Transverse colon (tissue), 4 donors: ENCODE measurements around the gene SLC2A13. TPM values are rescaled to one million over a fixed set of nuclear protein-coding genes. Genes with fewer than 3 reads are reported as not detected.

Experiments used
- DNase-seq: peaks from one replicate; pipeline ENCODE4 v3.0.0-alpha.2; 2019
- H3K27ac ChIP-seq, 4 donors: fragments of 200-600 bp; sonication (generic); 2 replicates each; pipeline ENCODE4 v1.5.1; 2016 to 2018; ENCODE audit warnings: inconsistent platforms in 4 of 4
- H3K27me3 ChIP-seq: fragments of 200-600 bp; sonication (generic); 2 replicates; pipeline ENCODE4 v1.5.1; 2017; ENCODE audit warnings: inconsistent platforms
- H3K36me3 ChIP-seq, 4 donors: fragments of 200-600 bp; sonication (generic); 2 replicates each; pipeline ENCODE4 v1.5.1; 2017 to 2019; ENCODE audit warnings: inconsistent platforms in 4 of 4
- H3K4me1 ChIP-seq, 4 donors: fragments of 200-600 bp; sonication (generic); 2 replicates each; pipeline ENCODE4 v1.5.1; 2017 to 2020; ENCODE audit warnings: inconsistent platforms in 4 of 4
- H3K4me3 ChIP-seq, 4 donors: fragments of 200-600 bp; sonication (generic); 1 replicate in 1 of 4; 2 replicates in 3 of 4; pipeline versions ENCODE4 v1.5.1 to v1.6.1; 2017 to 2019; ENCODE audit warnings: inconsistent platforms in 4 of 4
- H3K9me3 ChIP-seq, 2 donors: fragments of 200-600 bp; sonication (generic); 2 replicates each; pipeline ENCODE4 v1.5.1; 2017 to 2019; ENCODE audit warnings: inconsistent platforms in 2 of 2
- CTCF ChIP-seq, 5 experiments: fragments of 200-600 bp in 3 of 5; fragments of 450-650 bp in 2 of 5; sonication (generic) in 3 of 5; IDR thresholded peaks; 1 replicate in 2 of 5; 2 replicates in 3 of 5; pipeline ENCODE4 v1.5.1; 2016 to 2017; ENCODE audit warnings: antibody characterized with exemption in 5 of 5, inconsistent platforms in 3 of 5, mild to moderate bottlenecking in 2 of 5, moderate library complexity in 1 of 5
- EP300 ChIP-seq: sonication (generic); formaldehyde crosslinking; IDR thresholded peaks from one replicate; pipeline ENCODE4 v1.6.1; 2017; ENCODE audit warnings: antibody characterized with exemption, low read depth
- POLR2A ChIP-seq: fragments of 450-650 bp; IDR thresholded peaks from one replicate; pipeline ENCODE4 v1.6.1; 2016; ENCODE audit warnings: antibody characterized with exemption, mild to moderate bottlenecking, moderate library complexity
- POLR2AphosphoS5 ChIP-seq, 3 donors: sonication (generic); formaldehyde crosslinking; IDR thresholded peaks; one replicate each; pipeline ENCODE4 v1.6.1; 2016; ENCODE audit warnings: antibody characterized with exemption in 3 of 3
- WGBS, 2 donors: methylation state at CpG; one replicate each; pipeline ENCODE4 v1.1.5; 2018; ENCODE audit warnings: low coverage in 1 of 2; 5-methylcytosine and 5-hydroxymethylcytosine counted together
- in situ Hi-C, 4 donors: fragments of 200-750 bp; cut with MboI; loops; one replicate each; pipeline versions ENCODE4 v1.15.0 to v1.15.1; 2017; ENCODE audit warnings: low sequenced_read_pairs in 3 of 4, low pct_ligation_motif_present in 1 of 4, low pct_unique_long_range_greater_than_20kb in 1 of 4
- intact Hi-C: fragments of 100-400 bp; cut with DNase I; formaldehyde crosslinking; loops from one replicate; pipeline ENCODE4 v1.15.1; 2023; ENCODE audit warnings: low total_unique reads
- total RNA-seq, 4 donors: library from RNA; depleted of rRNA; stranded (reverse); fragments of >200 nt; gene quantifications; one replicate each; pipeline ENCODE4 v1.1.0, GENCODE V29; 2016

Gene SLC2A13
- total RNA-seq, 4 donors from 2014 or later, result 31.8 to 70.7 (median 46.8) TPM

GRCh38 chr12:40123496-40123895 is 17.6 kb upstream of the SLC2A13 start:
- intact Hi-C loops, result no loop called here
- Histone ChIP-seq H3K36me3 (no peaks in the 10 kb centered on the region), H3K27me3 (no peaks in the 10 kb centered on the region), H3K27ac (no peak overlapping the region), H3K4me1 (no peaks in the 10 kb centered on the region), H3K9me3 (no peaks in the 10 kb centered on the region), H3K4me3 (no peak overlapping the region)
- no peak for TF ChIP-seq CTCF (IDR thresholded peaks at IDR 0.05)
- no peak for TF ChIP-seq EP300
- no peak for TF ChIP-seq POLR2A
- no peak for TF ChIP-seq POLR2AphosphoS5 (IDR thresholded peaks at IDR 0.05)
- in situ Hi-C loops, result loop anchor here in 2 of 4 donors (25.0 kb wide), 1 partner anchor 361 kb away; no protein-coding TSS in a partner anchor
- 96 to 100% methylated on average over 1 of the region's 1 CpG for WGBS, 2 donors
- no peak for DNase-seq

GRCh38 chr12:40122842-40123241 is 17.0 kb upstream of the SLC2A13 start:
- no peaks in the 10 kb centered on the region for H3K27me3 ChIP-seq
- in situ Hi-C loops, result loop anchor here in 2 of 4 donors (25.0 kb wide), 1 partner anchor 361 kb away; no protein-coding TSS in a partner anchor
- TF ChIP-seq EP300 (no peak), CTCF (IDR thresholded peaks at IDR 0.05) (no peak)
- no peak overlapping the region for H3K27ac ChIP-seq
- no peaks in the 10 kb centered on the region for H3K36me3 ChIP-seq
- intact Hi-C loops, result no loop called here
- H3K4me3 ChIP-seq, result no peak overlapping the region
- DNase-seq, result no peak
- 67% methylated on average over 1 of the region's 1 CpG; no CpG with 5 or more reads in 1 of the 2 donors for WGBS, 2 donors
- H3K9me3 ChIP-seq, result no peaks in the 10 kb centered on the region
- no peaks in the 10 kb centered on the region for H3K4me1 ChIP-seq

- no peak for DNase-seq
- TF ChIP-seq EP300 (no peak), POLR2A (no peak), CTCF (IDR thresholded peaks at IDR 0.05) (no peak), POLR2AphosphoS5 (IDR thresholded peaks at IDR 0.05) (no peak)
- no peaks in the 10 kb centered on the region for H3K4me1 ChIP-seq
- no peaks in the 10 kb centered on the region for H3K9me3 ChIP-seq
- H3K4me3 ChIP-seq, result no peak overlapping the region
- 65 to 69% methylated on average over 3 of the region's 3 CpGs for WGBS, 2 donors
- H3K27me3 ChIP-seq, result no peaks in the 10 kb centered on the region
- H3K36me3 ChIP-seq, result no peaks in the 10 kb centered on the region
- no peak overlapping the region for H3K27ac ChIP-seq
- in situ Hi-C loops (loop anchor here (10.0 to 25.0 kb wide), 3 partner anchors 103 to 356 kb away; no protein-coding TSS in a partner anchor), intact Hi-C loops (no loop called here)
Measured at GRCh38 chr12:40117818-40118217, 11.9 kb upstream of the SLC2A13 start.

GRCh38 chr12:40110586-40110985 is 4.7 kb upstream of the SLC2A13 start:
- Histone ChIP-seq H3K4me1 (peaks cover 0 to 16% (median 8%) of the 10 kb centered on the region in 4 donors), H3K27ac (no peak overlapping the region), H3K9me3 (no peaks in the 10 kb centered on the region), H3K27me3 (no peaks in the 10 kb centered on the region), H3K36me3 (no peaks in the 10 kb centered on the region), H3K4me3 (no peak overlapping the region)
- no peak for TF ChIP-seq POLR2A
- no peak for TF ChIP-seq POLR2AphosphoS5 (IDR thresholded peaks at IDR 0.05)
- TF ChIP-seq EP300, result no peak
- TF ChIP-seq CTCF (IDR thresholded peaks at IDR 0.05), result no peak
- in situ Hi-C loops, result loop anchor here (5.0 to 25.0 kb wide), 4 partner anchors 96 to 348 kb away; no protein-coding TSS in a partner anchor
- intact Hi-C loops, result no loop called here
- DNase-seq, result no peak
- 81% methylated on average over 1 of the region's 1 CpG; no CpG with 5 or more reads in 1 of the 2 donors for WGBS, 2 donors
